Hypothalamus (tissue), 51 donors: ENCODE results near the gene ATOH7.
"Not testable (repeated sequence)": the region's sequence is repeated elsewhere in the genome, so short reads cannot be mapped to it uniquely, and the experiment has no call there.

Source experiments
- DNase-seq, 51 donors: peaks; one replicate each; lab custom pipeline; 2025; lab: John Stamatoyannopoulos, UW

The ATOH7 gene

GRCh38 chr10:68231817-68232251 is at the start of gene ATOH7:
TSS of gene ATOH7 (minus strand) at chr10:68232113. CDS start at chr10:68231677, 436 bp downstream.
- peak in 3 of 51 donors; percentile 11 to 27 (median 21) for DNase-seq

- DNase-seq: no peak
Observed at GRCh38 chr10:68280758-68281157, 48.8 kb upstream of the ATOH7 start.

GRCh38 chr10:68278906-68279753 is 47.2 kb upstream of the ATOH7 start:
- not testable (repeated sequence) for DNase-seq

GRCh38 chr10:68277814-68278213 is 45.9 kb upstream of the ATOH7 start:
- not testable (repeated sequence) for DNase-seq

- no peak for DNase-seq
Observed at GRCh38 chr10:68276224-68276623, 44.3 kb upstream of the ATOH7 start.

- no peak for DNase-seq
Observed at GRCh38 chr10:68275600-68276126, 43.8 kb upstream of the ATOH7 start.

- DNase-seq: no peak
Observed at GRCh38 chr10:68272833-68273232, 40.9 kb upstream of the ATOH7 start.

- DNase-seq: no peak
Observed at GRCh38 chr10:68271196-68271882, 39.4 kb upstream of the ATOH7 start.

GRCh38 chr10:68269562-68270290 is 37.8 kb upstream of the ATOH7 start:
- no peak for DNase-seq

GRCh38 chr10:68261132-68261856 is 29.4 kb upstream of the ATOH7 start:
- peak in 25 of 51 donors; percentile 2 to 63 (median 13) for DNase-seq

- no peak for DNase-seq
Observed at GRCh38 chr10:68253346-68253745, 21.4 kb upstream of the ATOH7 start.

GRCh38 chr10:68251625-68252495 is 19.9 kb upstream of the ATOH7 start:
- DNase-seq: no peak

GRCh38 chr10:68251151-68251550 is 19.2 kb upstream of the ATOH7 start:
- no peak for DNase-seq

GRCh38 chr10:68249297-68249696 is 17.4 kb upstream of the ATOH7 start:
- no peak for DNase-seq

GRCh38 chr10:68247931-68248330 is 16.0 kb upstream of the ATOH7 start:
- no peak for DNase-seq

GRCh38 chr10:68246397-68246796 is 14.5 kb upstream of the ATOH7 start:
- DNase-seq: not testable (repeated sequence)

GRCh38 chr10:68242051-68242450 is 10.1 kb upstream of the ATOH7 start:
- no peak for DNase-seq

- DNase-seq: no peak
Observed at GRCh38 chr10:68239596-68240150, 7.8 kb upstream of the ATOH7 start.

- DNase-seq: no peak
Observed at GRCh38 chr10:68239069-68239468, 7.2 kb upstream of the ATOH7 start.
